CD14-positive monocyte (primary cell): Measurements from ENCODE around the gene ELOVL3. TPM values are rescaled to one million over a fixed set of nuclear protein-coding genes. Genes with fewer than 3 reads are reported as not detected.

Source experiments
- DNase-seq, 3 donors: peaks; one replicate each; pipeline ENCODE4 v3.0.0-alpha.2; 2011 to 2022
- H2AFZ ChIP-seq: 2 replicates; pipeline ENCODE4 v1.6.0; 2012; ENCODE audit warnings: mild to moderate bottlenecking, low read depth, low read length, inconsistent platforms; ENCODE audit not compliant: insufficient read depth, poor library complexity, severe bottlenecking
- H3K27ac ChIP-seq, 2 donors: 1 replicate in 1 of 2; 2 replicates in 1 of 2; pipeline ENCODE4 v1.5.1; 2012 to 2013; ENCODE audit warnings: low read length in 2 of 2, control low read depth in 1 of 2, inconsistent platforms in 1 of 2, low read depth in 1 of 2, mild to moderate bottlenecking in 1 of 2
- H3K27me3 ChIP-seq, 2 donors: one replicate each; pipeline versions ENCODE4 v1.6.0 to v1.6.1; 2011 to 2013; ENCODE audit warnings: low read length in 2 of 2; ENCODE audit not compliant: control insufficient read depth in 2 of 2, insufficient read depth in 2 of 2
- H3K36me3 ChIP-seq, 2 donors: replicated peaks in 1 of 2; 1 replicate in 1 of 2; 2 replicates in 1 of 2; pipeline versions ENCODE4 v1.5.1 to v1.6.1; 2012 to 2013; ENCODE audit warnings: low read length in 2 of 2, control low read depth in 1 of 2, inconsistent platforms in 1 of 2, mild to moderate bottlenecking in 1 of 2; ENCODE audit not compliant: insufficient read depth in 2 of 2, control insufficient read depth in 1 of 2
- H3K4me1 ChIP-seq, 2 donors: 1 replicate in 1 of 2; 2 replicates in 1 of 2; pipeline versions ENCODE4 v1.5.1 to v1.6.1; 2012 to 2013; ENCODE audit warnings: low read length in 2 of 2, control low read depth in 1 of 2, inconsistent platforms in 1 of 2, mild to moderate bottlenecking in 1 of 2, moderate library complexity in 1 of 2; ENCODE audit not compliant: insufficient read depth in 2 of 2, control insufficient read depth in 1 of 2
- H3K4me2 ChIP-seq: replicated peaks from 2 replicates; pipeline ENCODE3; 2012; ENCODE audit warnings: low read length, moderate library complexity, mild to moderate bottlenecking; ENCODE audit not compliant: poor library complexity, severe bottlenecking; ENCODE audit errors: extremely low read depth
- H3K4me3 ChIP-seq, 3 experiments: fragments of 200-600 bp in 1 of 3; sonication (generic) in 1 of 3; replicated peaks in 1 of 3; 1 replicate in 2 of 3; 2 replicates in 1 of 3; pipeline ENCODE4 v1.5.1; 2011 to 2013; ENCODE audit warnings: low read length in 3 of 3, mild to moderate bottlenecking in 3 of 3, control low read depth in 2 of 3, low read depth in 2 of 3, inconsistent platforms in 1 of 3, moderate library complexity in 1 of 3
- H3K79me2 ChIP-seq: 2 replicates; pipeline ENCODE4 v1.6.0; 2012; ENCODE audit warnings: mild to moderate bottlenecking, control low read depth, inconsistent platforms, low read length, moderate library complexity; ENCODE audit not compliant: insufficient read depth
- H3K9ac ChIP-seq: 2 replicates; pipeline ENCODE4 v1.6.0; 2017; ENCODE audit warnings: low read length, mild to moderate bottlenecking; ENCODE audit not compliant: insufficient read depth, poor library complexity, severe bottlenecking
- H3K9me3 ChIP-seq, 2 donors: replicated peaks in 1 of 2; 1 replicate in 1 of 2; 2 replicates in 1 of 2; pipeline versions ENCODE4 v1.5.1 to v1.6.1; 2012 to 2013; ENCODE audit warnings: low read length in 2 of 2, control low read depth in 1 of 2; ENCODE audit not compliant: control insufficient read depth in 1 of 2, insufficient read depth in 1 of 2
- H4K20me1 ChIP-seq: 2 replicates; pipeline ENCODE4 v1.6.0; 2012; ENCODE audit warnings: mild to moderate bottlenecking, low read length, control low read depth, moderate library complexity; ENCODE audit not compliant: insufficient read depth
- H3K27ac Mint-ChIP-seq, 7 donors: one replicate each; pipeline ENCODE4 v1.8.0; 2020; ENCODE audit warnings: mild to moderate bottlenecking in 7 of 7, mixed read lengths in 7 of 7, moderate library complexity in 6 of 7, inconsistent platforms in 2 of 7
- H3K27me3 Mint-ChIP-seq, 3 donors: one replicate each; pipeline ENCODE4 v1.8.0; 2021 to 2022; ENCODE audit warnings: low read depth in 3 of 3, mild to moderate bottlenecking in 3 of 3, mixed read lengths in 3 of 3, moderate library complexity in 3 of 3, inconsistent platforms in 1 of 3
- H3K36me3 Mint-ChIP-seq, 2 donors: one replicate each; pipeline ENCODE4 v1.8.0; 2020; ENCODE audit warnings: mixed read lengths in 2 of 2, inconsistent platforms in 1 of 2, mild to moderate bottlenecking in 1 of 2
- H3K4me1 Mint-ChIP-seq: one replicate; pipeline ENCODE4 v1.8.0; 2020; ENCODE audit warnings: mild to moderate bottlenecking, mixed read lengths
- H3K4me3 Mint-ChIP-seq, 2 donors: one replicate each; pipeline ENCODE4 v1.8.0; 2020; ENCODE audit warnings: mild to moderate bottlenecking in 2 of 2, mixed read lengths in 2 of 2, moderate library complexity in 1 of 2
- H3K9me3 Mint-ChIP-seq, 7 donors: one replicate each; pipeline ENCODE4 v1.8.0; 2020 to 2022; ENCODE audit warnings: mixed read lengths in 7 of 7, mild to moderate bottlenecking in 6 of 7, moderate library complexity in 6 of 7, inconsistent platforms in 2 of 7
- CTCF ChIP-seq: fragments of 200-600 bp; IDR thresholded peaks from one replicate; pipeline ENCODE4 v1.8.0; 2022; ENCODE audit warnings: antibody characterized with exemption, mild to moderate bottlenecking
- WGBS: methylation state at CpG from one replicate; pipeline ENCODE4 v1.1.5; 2013; ENCODE audit warnings: missing lambda C conversion rate; ENCODE audit not compliant: insufficient coverage; 5-methylcytosine and 5-hydroxymethylcytosine counted together
- intact Hi-C, 2 donors: fragments of 100-400 bp; cut with micrococcal nuclease; formaldehyde crosslinking; loops; one replicate each; pipeline versions ENCODE4 v1.15.0 to v1.15.1; 2023
- polyA plus RNA-seq, 3 donors: library from polyadenylated mRNA; depleted of rRNA in 1 of 3; unstranded in 2 of 3; stranded (reverse) in 1 of 3; fragments of 300-500 nt in 2 of 3; fragments of >200 nt in 1 of 3; fragmentation: Illumina TruSeq in 2 of 3; gene quantifications; 1 replicate in 2 of 3; 2 replicates in 1 of 3; pipeline ENCODE4 v1.2.3, GENCODE V29; 2012 to 2021

The ELOVL3 gene
- polyA plus RNA-seq, 3 donors: 1.5 to 3.2 (median 2.2) TPM

GRCh38 chr10:102254426-102254825, 28.3 kb downstream of the ELOVL3 start:
- H3K27me3 Mint-ChIP-seq: no peaks in the 10 kb centered on the region
- intact Hi-C loops: no loop called here
- no peaks in the 10 kb centered on the region for H3K9me3 ChIP-seq
- no peak overlapping the region for H3K4me2 ChIP-seq
- no peak overlapping the region for H2AFZ ChIP-seq
- no CpG with 5 or more reads among the region's 1 CpG for WGBS
- no peak overlapping the region for H3K4me3 ChIP-seq
- H3K9ac ChIP-seq: no peak overlapping the region
- H3K27ac ChIP-seq: no peak overlapping the region
- DNase-seq: no peak
- H3K36me3 ChIP-seq: peaks cover 11 to 66% of the 10 kb centered on the region in 2 donors
- H3K4me3 Mint-ChIP-seq: no peak overlapping the region
- H3K79me2 ChIP-seq: peaks cover 89% of the 10 kb centered on the region
- no peaks in the 10 kb centered on the region for H3K27me3 ChIP-seq
- H3K27ac Mint-ChIP-seq: no peak overlapping the region
- peaks cover 97% of the 10 kb centered on the region for H4K20me1 ChIP-seq
- no peaks in the 10 kb centered on the region for H3K9me3 Mint-ChIP-seq
- H3K4me1 ChIP-seq: no peaks in the 10 kb centered on the region
- no peak for TF ChIP-seq CTCF
- peaks cover 24 to 30% of the 10 kb centered on the region in 2 donors for H3K36me3 Mint-ChIP-seq
- peaks cover 3% of the 10 kb centered on the region for H3K4me1 Mint-ChIP-seq

- Mint-ChIP-seq H3K4me1 (peaks cover 3% of the 10 kb centered on the region), H3K27me3 (no peaks in the 10 kb centered on the region), H3K4me3 (no peak overlapping the region), H3K9me3 (no peaks in the 10 kb centered on the region), H3K27ac (no peak overlapping the region), H3K36me3 (peaks cover 30 to 36% of the 10 kb centered on the region in 2 donors)
- H4K20me1 ChIP-seq: peaks cover 89% of the 10 kb centered on the region
- H3K27ac ChIP-seq: no peak overlapping the region
- intact Hi-C loops: no loop called here
- H3K36me3 ChIP-seq: peaks cover 17 to 65% of the 10 kb centered on the region in 2 donors
- no peak for DNase-seq
- no peaks in the 10 kb centered on the region for H3K27me3 ChIP-seq
- no peak overlapping the region for H3K4me3 ChIP-seq
- no peaks in the 10 kb centered on the region for H3K4me1 ChIP-seq
- H2AFZ ChIP-seq: no peak overlapping the region
- no peak overlapping the region for H3K9ac ChIP-seq
- no peak for TF ChIP-seq CTCF
- H3K4me2 ChIP-seq: no peak overlapping the region
- peaks cover 79% of the 10 kb centered on the region for H3K79me2 ChIP-seq
- H3K9me3 ChIP-seq: no peaks in the 10 kb centered on the region
- no CpG with 5 or more reads among the region's 2 CpGs for WGBS
These were observed 29.3 kb downstream of the ELOVL3 start for GRCh38 chr10:102255404-102255803.
